Hepatocyte (in vitro differentiated cells): Measurements from ENCODE around the gene TRIM39.

Experiments
- CTCF ChIP-seq: fragments of 200-600 bp; sonication (generic); IDR thresholded peaks from 2 replicates; pipeline ENCODE4 v1.5.1; 2016; ENCODE audit warnings: antibody characterized with exemption, mild to moderate bottlenecking; ENCODE audit not compliant: poor library complexity
- EZH2 ChIP-seq: fragments of 200-600 bp; sonication (generic); IDR thresholded peaks from 2 replicates; pipeline ENCODE4 v1.6.1; 2016; ENCODE audit warnings: antibody characterized with exemption, mild to moderate bottlenecking, borderline replicate concordance

GRCh38 chr6:30282522-30282921, 44.2 kb upstream of the TRIM39 start:
- TF ChIP-seq CTCF (no peak), EZH2 (no peak)
